PC-9 (cell line): ENCODE results near the gene ERCC6L2.

Experiments
- EZH2 ChIP-seq: fragments of 200-600 bp; sonication (generic); IDR thresholded peaks from 2 replicates; pipeline ENCODE4 v1.8.0; 2017; ENCODE audit warnings: antibody characterized with exemption, low read depth
- TF ChIP-seq, protein P1 (sequence below): fragments of 200-600 bp; sonication (generic); conservative IDR thresholded peaks from 2 replicates; pipeline ENCODE4 v1.6.1; 2017; ENCODE audit warnings: mixed run types, antibody characterized with exemption, mild to moderate bottlenecking, moderate library complexity

DNA sequence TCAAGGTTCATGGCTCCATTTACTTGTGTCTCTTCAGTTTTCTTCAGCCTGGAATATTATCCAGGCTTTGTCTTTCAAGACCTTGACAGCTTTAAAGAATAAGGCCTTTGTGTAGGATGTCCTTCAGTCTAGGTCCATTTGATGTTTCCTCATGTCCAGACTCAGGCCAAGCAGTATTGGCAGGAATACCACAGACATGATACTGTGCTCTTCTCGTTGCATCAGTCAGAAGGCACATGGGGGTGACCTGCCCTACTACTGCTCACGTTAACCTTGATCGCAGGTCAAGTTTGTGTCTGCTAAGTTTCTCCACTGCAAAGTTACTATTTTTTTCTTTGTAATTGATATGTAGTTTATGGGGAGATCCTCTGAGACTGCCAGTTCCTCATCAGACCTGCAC is 88.2 kb downstream of the ERCC6L2 start:
- TF ChIP-seq, protein P1, sequence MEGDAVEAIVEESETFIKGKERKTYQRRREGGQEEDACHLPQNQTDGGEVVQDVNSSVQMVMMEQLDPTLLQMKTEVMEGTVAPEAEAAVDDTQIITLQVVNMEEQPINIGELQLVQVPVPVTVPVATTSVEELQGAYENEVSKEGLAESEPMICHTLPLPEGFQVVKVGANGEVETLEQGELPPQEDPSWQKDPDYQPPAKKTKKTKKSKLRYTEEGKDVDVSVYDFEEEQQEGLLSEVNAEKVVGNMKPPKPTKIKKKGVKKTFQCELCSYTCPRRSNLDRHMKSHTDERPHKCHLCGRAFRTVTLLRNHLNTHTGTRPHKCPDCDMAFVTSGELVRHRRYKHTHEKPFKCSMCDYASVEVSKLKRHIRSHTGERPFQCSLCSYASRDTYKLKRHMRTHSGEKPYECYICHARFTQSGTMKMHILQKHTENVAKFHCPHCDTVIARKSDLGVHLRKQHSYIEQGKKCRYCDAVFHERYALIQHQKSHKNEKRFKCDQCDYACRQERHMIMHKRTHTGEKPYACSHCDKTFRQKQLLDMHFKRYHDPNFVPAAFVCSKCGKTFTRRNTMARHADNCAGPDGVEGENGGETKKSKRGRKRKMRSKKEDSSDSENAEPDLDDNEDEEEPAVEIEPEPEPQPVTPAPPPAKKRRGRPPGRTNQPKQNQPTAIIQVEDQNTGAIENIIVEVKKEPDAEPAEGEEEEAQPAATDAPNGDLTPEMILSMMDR, result no peak
- TF ChIP-seq EZH2, result no peak
